Osteoblast (primary cell): Measurements from ENCODE around the gene ADAM22. TPM values are rescaled to one million over a fixed set of nuclear protein-coding genes. Genes with fewer than 3 reads are reported as not detected.

Experiments
- DNase-seq: peaks from one replicate; pipeline ENCODE4 v3.0.0; 2011; ENCODE audit warnings: low spot score, mixed read lengths; ENCODE audit not compliant: insufficient read length; ENCODE audit errors: missing footprints
- H2AFZ ChIP-seq: 2 replicates; pipeline ENCODE4 v1.6.0; 2011; ENCODE audit warnings: mild to moderate bottlenecking, low read length
- H3K27ac ChIP-seq: 2 replicates; pipeline ENCODE4 v1.5.1; 2011; ENCODE audit warnings: mild to moderate bottlenecking, low read depth, low read length, moderate library complexity
- H3K27me3 ChIP-seq: 2 replicates; pipeline ENCODE4 v1.6.0; 2012; ENCODE audit warnings: mild to moderate bottlenecking, control low read depth, inconsistent platforms, low read length, moderate library complexity; ENCODE audit not compliant: insufficient read depth
- H3K36me3 ChIP-seq: 2 replicates; pipeline ENCODE4 v1.5.1; 2011; ENCODE audit warnings: mild to moderate bottlenecking, low read length, control low read depth, moderate library complexity; ENCODE audit not compliant: insufficient read depth
- H3K4me1 ChIP-seq: 2 replicates; pipeline ENCODE4 v1.5.1; 2011; ENCODE audit warnings: mild to moderate bottlenecking, low read length, control low read depth, moderate library complexity; ENCODE audit not compliant: insufficient read depth
- H3K4me2 ChIP-seq: 2 replicates; pipeline ENCODE4 v1.6.0; 2011; ENCODE audit warnings: mild to moderate bottlenecking, low read length; ENCODE audit not compliant: insufficient read depth
- H3K4me3 ChIP-seq: fragments of 200-600 bp; sonication (generic); 3 replicates; pipeline ENCODE4 v1.5.1; 2012; ENCODE audit warnings: mild to moderate bottlenecking, low read length, inconsistent platforms; ENCODE audit not compliant: insufficient read depth
- H3K79me2 ChIP-seq: 2 replicates; pipeline ENCODE4 v1.6.0; 2012; ENCODE audit warnings: mild to moderate bottlenecking, low read length, control low read depth, inconsistent platforms; ENCODE audit not compliant: insufficient read depth
- H3K9me3 ChIP-seq: 2 replicates; pipeline ENCODE4 v1.5.1; 2011; ENCODE audit warnings: low read depth, low read length, control low read depth
- H4K20me1 ChIP-seq: 2 replicates; pipeline ENCODE4 v1.6.0; 2012; ENCODE audit warnings: mild to moderate bottlenecking, low read length, control low read depth; ENCODE audit not compliant: insufficient read depth
- total RNA-seq: library from RNA; depleted of rRNA; stranded (reverse); fragments of >200 nt; gene quantifications from 2 replicates; pipeline ENCODE4 v1.2.3, GENCODE V29; 2012
- TF ChIP-seq, protein P1 (sequence below): IDR thresholded peaks from 2 replicates; pipeline ENCODE4 v1.5.1; 2011; ENCODE audit warnings: mild to moderate bottlenecking, low read depth, low read length, moderate library complexity; ENCODE audit errors: extremely low read depth

Gene ADAM22
- total RNA-seq, 1 donor, result 0.36 TPM

GRCh38 chr7:88206254-88206653 lies 272.2 kb downstream of the ADAM22 start:
- H4K20me1 ChIP-seq, result no peaks in the 10 kb centered on the region
- H2AFZ ChIP-seq, result no peak overlapping the region
- no peak overlapping the region for H3K4me3 ChIP-seq
- no peaks in the 10 kb centered on the region for H3K27me3 ChIP-seq
- no peaks in the 10 kb centered on the region for H3K79me2 ChIP-seq
- TF ChIP-seq, protein P1, sequence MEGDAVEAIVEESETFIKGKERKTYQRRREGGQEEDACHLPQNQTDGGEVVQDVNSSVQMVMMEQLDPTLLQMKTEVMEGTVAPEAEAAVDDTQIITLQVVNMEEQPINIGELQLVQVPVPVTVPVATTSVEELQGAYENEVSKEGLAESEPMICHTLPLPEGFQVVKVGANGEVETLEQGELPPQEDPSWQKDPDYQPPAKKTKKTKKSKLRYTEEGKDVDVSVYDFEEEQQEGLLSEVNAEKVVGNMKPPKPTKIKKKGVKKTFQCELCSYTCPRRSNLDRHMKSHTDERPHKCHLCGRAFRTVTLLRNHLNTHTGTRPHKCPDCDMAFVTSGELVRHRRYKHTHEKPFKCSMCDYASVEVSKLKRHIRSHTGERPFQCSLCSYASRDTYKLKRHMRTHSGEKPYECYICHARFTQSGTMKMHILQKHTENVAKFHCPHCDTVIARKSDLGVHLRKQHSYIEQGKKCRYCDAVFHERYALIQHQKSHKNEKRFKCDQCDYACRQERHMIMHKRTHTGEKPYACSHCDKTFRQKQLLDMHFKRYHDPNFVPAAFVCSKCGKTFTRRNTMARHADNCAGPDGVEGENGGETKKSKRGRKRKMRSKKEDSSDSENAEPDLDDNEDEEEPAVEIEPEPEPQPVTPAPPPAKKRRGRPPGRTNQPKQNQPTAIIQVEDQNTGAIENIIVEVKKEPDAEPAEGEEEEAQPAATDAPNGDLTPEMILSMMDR, result no peak
- no peak overlapping the region for H3K4me2 ChIP-seq
- no peaks in the 10 kb centered on the region for H3K9me3 ChIP-seq
- peaks cover 47% of the 10 kb centered on the region for H3K36me3 ChIP-seq
- H3K4me1 ChIP-seq, result no peaks in the 10 kb centered on the region
- no peak for DNase-seq
- no peak overlapping the region for H3K27ac ChIP-seq

DNA sequence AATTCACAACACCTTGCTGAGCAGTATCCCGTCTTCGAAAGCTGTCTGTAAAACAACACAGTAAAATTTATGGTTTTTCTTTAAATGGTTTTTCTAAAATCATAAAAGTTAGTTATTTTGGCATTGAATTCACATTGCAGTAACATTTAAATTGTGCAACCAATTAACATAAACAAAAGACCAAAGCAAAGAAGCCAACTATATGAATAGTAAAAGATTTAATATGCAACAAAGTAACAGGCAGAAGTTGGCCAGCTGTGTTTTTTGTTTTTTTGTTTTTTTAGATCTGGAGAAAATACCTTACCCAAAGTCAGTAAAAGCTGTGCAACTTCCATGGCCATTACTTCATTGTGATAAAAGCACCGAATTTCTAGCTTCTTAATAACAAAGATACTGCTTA lies 274.5 kb downstream of the ADAM22 start:
- Histone ChIP-seq H3K79me2 (peaks cover 7% of the 10 kb centered on the region), H3K9me3 (no peaks in the 10 kb centered on the region), H3K4me1 (no peaks in the 10 kb centered on the region), H3K36me3 (peaks cover 59% of the 10 kb centered on the region), H2AFZ (no peak overlapping the region), H3K4me2 (no peak overlapping the region), H3K4me3 (no peak overlapping the region), H3K27me3 (no peaks in the 10 kb centered on the region), H4K20me1 (peaks cover 3% of the 10 kb centered on the region), H3K27ac (no peak overlapping the region)
- TF ChIP-seq, protein P1, result no peak
- DNase-seq, result no peak

- Histone ChIP-seq H2AFZ (no peak overlapping the region), H3K79me2 (peaks cover 32% of the 10 kb centered on the region), H3K27ac (no peak overlapping the region), H4K20me1 (peaks cover 20% of the 10 kb centered on the region), H3K4me1 (no peaks in the 10 kb centered on the region), H3K27me3 (no peaks in the 10 kb centered on the region), H3K4me2 (no peak overlapping the region), H3K36me3 (peaks cover 59% of the 10 kb centered on the region), H3K4me3 (no peak overlapping the region), H3K9me3 (no peaks in the 10 kb centered on the region)
- no peak for DNase-seq
- TF ChIP-seq, protein P1, result no peak
Observed at GRCh38 chr7:88212918-88213317, 278.9 kb downstream of the ADAM22 start.

- peaks cover 10% of the 10 kb centered on the region for H3K4me1 ChIP-seq
- peaks cover 47% of the 10 kb centered on the region for H3K79me2 ChIP-seq
- peaks cover 45% of the 10 kb centered on the region for H3K36me3 ChIP-seq
- peaks cover 25% of the 10 kb centered on the region for H4K20me1 ChIP-seq
- no peak overlapping the region for H2AFZ ChIP-seq
- TF ChIP-seq, protein P1, result no peak
- no peak overlapping the region for H3K27ac ChIP-seq
- H3K27me3 ChIP-seq, result no peaks in the 10 kb centered on the region
- no peaks in the 10 kb centered on the region for H3K9me3 ChIP-seq
- no peak overlapping the region for H3K4me3 ChIP-seq
- DNase-seq, result no peak
- no peak overlapping the region for H3K4me2 ChIP-seq
Observed at GRCh38 chr7:88214456-88214855, 280.4 kb downstream of the ADAM22 start.
